ENCODE measurements around the gene ANKRD37. TPM values are rescaled to one million over a fixed set of nuclear protein-coding genes. Genes with fewer than 3 reads are reported as not detected.

ANKRD37 gene
- total and polyA plus RNA-seq, 2 of the 8 experiments (the other 6 are each of a cell fraction or from before 2014, with no cell fraction given) = 2.8 to 3.4 TPM

DNA sequence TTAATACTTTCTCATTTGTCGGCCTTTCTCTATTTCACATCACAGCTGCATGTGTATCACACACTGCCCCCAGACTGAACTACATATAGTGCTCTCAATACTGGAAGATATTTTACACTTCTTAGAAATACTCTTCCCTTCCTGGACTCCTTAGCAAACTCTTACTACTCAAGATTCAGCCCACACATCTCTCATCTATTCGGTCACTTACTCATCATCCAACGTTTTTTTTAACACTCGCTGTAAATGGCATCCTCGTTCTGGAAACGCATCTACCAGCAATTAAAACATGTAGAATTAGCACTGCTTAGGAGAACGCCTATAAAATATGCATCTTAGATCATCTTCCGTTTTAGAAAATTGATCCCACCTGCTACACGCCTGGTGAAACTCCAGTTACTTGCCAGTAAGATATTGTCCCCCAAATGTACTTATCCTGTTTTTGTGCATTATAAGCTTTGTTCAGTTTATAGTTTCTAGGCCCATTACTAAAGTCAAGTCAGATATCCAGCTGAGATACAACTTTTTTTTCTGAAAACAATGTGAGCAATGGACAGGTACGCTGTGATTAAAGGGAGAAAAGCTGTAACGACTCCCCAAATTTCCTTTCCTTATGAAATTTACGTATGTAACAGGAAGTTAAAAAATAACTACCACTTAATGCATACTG, 1.9 kb upstream of the ANKRD37 start:
- Histone ChIP-seq H3K27ac (ENCODE audit: low read depth, low read length) (no peak overlapping the region), H3K56ac (replicated peaks; ENCODE audit: insufficient read length, low read depth, low read length) (no peak overlapping the region), H3K4me1 (replicated peaks in 1 of 4; ENCODE audit: control insufficient read depth in 3 of 4, insufficient read depth in 4 of 4, low read length in 3 of 4) (peaks cover 0 to 6% (median 4%) of the 10 kb centered on the region in 4 experiments; a peak in 4 of 7 replicates), H2BK15ac (ENCODE audit: low read length) (no peak overlapping the region), H2AK5ac (ENCODE audit: low read depth, low read length) (no peak overlapping the region), H3K36me3 (ENCODE audit: control insufficient read depth in 2 of 4, insufficient read depth in 4 of 4, low read length in 3 of 4) (peaks cover 0 to 4% (median 1%) of the 10 kb centered on the region in 4 experiments; a peak in 2 of 8 replicates), H2BK5ac (ENCODE audit: low read depth, low read length) (no peak overlapping the region), H3K9me3 (ENCODE audit: insufficient read depth in 2 of 2, low read depth in 1 of 2, low read length in 1 of 2) (no peaks in the 10 kb centered on the region), H2AFZ (ENCODE audit: low read length) (no peak overlapping the region), H3K23ac (ENCODE audit: insufficient read length) (no peak overlapping the region), H4K91ac (replicated peaks; ENCODE audit: insufficient read length, low read length) (no peak overlapping the region), H4K20me1 (replicated peaks in 1 of 2; ENCODE audit: control insufficient read depth in 1 of 2, insufficient read depth in 2 of 2, low read length in 2 of 2) (no peaks in the 10 kb centered on the region), H3K27me3 (replicated peaks in 1 of 4; ENCODE audit: control insufficient read depth in 3 of 4, extremely low read depth in 1 of 4, insufficient read depth in 3 of 4, low read length in 3 of 4) (no peaks in the 10 kb centered on the region), H3K4me3 (ENCODE audit: extremely low read depth in 1 of 4, insufficient read depth in 2 of 4, low read depth in 3 of 4, low read length in 4 of 4) (no peak overlapping the region), H3K79me2 (ENCODE audit: control insufficient read depth in 1 of 2, insufficient read depth in 2 of 2, low read length in 2 of 2) (no peaks in the 10 kb centered on the region), H2BK120ac (replicated peaks; ENCODE audit: low read depth, low read length) (no peak overlapping the region), H3K18ac (ENCODE audit: extremely low read depth, low read length) (no peak overlapping the region), H4K8ac (ENCODE audit: extremely low read depth, insufficient read depth, low read length) (no peak overlapping the region), H3K14ac (ENCODE audit: insufficient read length) (no peak overlapping the region), H3K23me2 (ENCODE audit: low read depth, low read length) (peaks cover 12% of the 10 kb centered on the region; the same call in 1 of the 2 replicates), H2BK12ac (ENCODE audit: low read depth, low read length) (no peak overlapping the region), H3K4me2 (ENCODE audit: insufficient read depth in 1 of 2, low read depth in 2 of 2, low read length in 2 of 2) (no peak overlapping the region), H2BK20ac (ENCODE audit: low read length) (no peak overlapping the region), H3K79me1 (ENCODE audit: low read depth, low read length) (no peaks in the 10 kb centered on the region), H4K5ac (ENCODE audit: insufficient read length, low read depth, low read length) (no peak overlapping the region), H3K4ac (replicated peaks; ENCODE audit: insufficient read length, low read depth, low read length) (no peak overlapping the region), H3K9ac (replicated peaks in 1 of 4; ENCODE audit: extremely low read depth in 1 of 4, low read depth in 3 of 4, low read length in 3 of 4) (no peak overlapping the region)
- ChIA-PET CTCF (ENCODE audit: partially characterized antibody) (interaction anchor here (1.0 kb wide), 1 partner anchor 31 kb away, joined by 5 read pairs; the partner anchor contains the start of gene UFSP2), POLR2A (ENCODE audit: partially characterized antibody) (interaction anchor here (4.8 kb wide), 1 partner anchor 8 kb away, joined by 25 read pairs; no protein-coding TSS in a partner anchor)
- FAIRE-seq (no peak), DNase-seq (ENCODE audit: low read depth in 1 of 2, low spot score in 2 of 2) (no peak)
- 90% methylated on average over 12 of the region's 12 CpGs; no CpG with 5 or more reads in 1 of the 2 experiments for WGBS, 2 experiments (ENCODE audit: extremely low coverage in 1 of 2, insufficient coverage in 1 of 2, insufficient read length in 1 of 2, insufficient replicate concordance in 2 of 2, low coverage in 1 of 2, low lambda C conversion rate in 2 of 2, missing lambda C conversion rate in 1 of 2)
- TF ChIP-seq RXRA (IDR thresholded peaks at IDR 0.05; ENCODE audit: insufficient read depth, low read depth, low read length) (no peak), POU5F1 (IDR thresholded peaks at IDR 0.05; ENCODE audit: low read depth, low read length) (no peak), HDAC6 (IDR thresholded peaks at IDR 0.05; ENCODE audit: low read depth, low read length) (no peak)
- TF ChIP-seq, protein P1, sequence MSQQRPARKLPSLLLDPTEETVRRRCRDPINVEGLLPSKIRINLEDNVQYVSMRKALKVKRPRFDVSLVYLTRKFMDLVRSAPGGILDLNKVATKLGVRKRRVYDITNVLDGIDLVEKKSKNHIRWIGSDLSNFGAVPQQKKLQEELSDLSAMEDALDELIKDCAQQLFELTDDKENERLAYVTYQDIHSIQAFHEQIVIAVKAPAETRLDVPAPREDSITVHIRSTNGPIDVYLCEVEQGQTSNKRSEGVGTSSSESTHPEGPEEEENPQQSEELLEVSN (IDR thresholded peaks at IDR 0.05) = no peak

All from H1 (cell line).